ENCODE results near the gene SGMS2.

GRCh38 chr4:107837317-107837716 is 12.6 kb downstream of the SGMS2 start:
- TF ChIP-seq CTCF (IDR thresholded peaks at IDR 0.05) (no peak), E2F5 (CRISPR knock-in tag; IDR thresholded peaks at IDR 0.05) (no peak), ZNF425 (CRISPR knock-in tag; conservative IDR thresholded peaks at IDR 0.05) (no peak)
